WTC11 (cell line): Measurements from ENCODE around the gene TM7SF3. TPM values are rescaled to one million over a fixed set of nuclear protein-coding genes. Genes with fewer than 3 reads are reported as not detected.

Experiments
- ATAC-seq: fragments of 200-7000 bp; cut with Tn5 transposase; 2 replicates; pipeline ENCODE4 v1.10.0; 2021; ENCODE audit warnings: mild to moderate bottlenecking, moderate library complexity
- CTCF ChIA-PET: fragments of 300-600 bp; sonication (Branson Sonifier 250); formaldehyde crosslinking; loops from one replicate; lab custom pipeline; 2021; ENCODE audit warnings: antibody characterized with exemption; lab: Charles Lee
- POLR2A ChIA-PET: fragments of 350-600 bp; sonication (Branson Sonifier 250); formaldehyde crosslinking; loops from one replicate; lab custom pipeline; 2021; ENCODE audit warnings: antibody characterized with exemption; lab: Charles Lee
- DNase-seq: peaks from one replicate; pipeline ENCODE4 v3.0.0; 2021; ENCODE audit warnings: low spot score
- H3K27ac Mint-ChIP-seq: 2 replicates; pipeline ENCODE4 v1.8.0; 2021; ENCODE audit warnings: mixed read lengths
- H3K27me3 Mint-ChIP-seq: 2 replicates; pipeline ENCODE4 v1.8.0; 2021; ENCODE audit warnings: low read depth, mild to moderate bottlenecking, moderate library complexity, mixed read lengths
- H3K36me3 Mint-ChIP-seq: 2 replicates; pipeline ENCODE4 v1.8.0; 2021; ENCODE audit warnings: mixed read lengths
- H3K4me1 Mint-ChIP-seq: 2 replicates; pipeline ENCODE4 v1.8.0; 2022; ENCODE audit warnings: mixed read lengths
- H3K4me3 Mint-ChIP-seq: 2 replicates; pipeline ENCODE4 v1.8.0; 2021; ENCODE audit warnings: mild to moderate bottlenecking, moderate library complexity, mixed read lengths
- H3K9me3 Mint-ChIP-seq: 2 replicates; pipeline ENCODE4 v1.8.0; 2021; ENCODE audit warnings: mixed read lengths
- GABPB1 ChIP-seq: sonication (generic); formaldehyde crosslinking; IDR thresholded peaks from 2 replicates; pipeline ENCODE4 v1.8.1; 2023; ENCODE audit warnings: mild to moderate bottlenecking, missing genetic modification reagents
- NFE2L1 ChIP-seq: sonication (generic); formaldehyde crosslinking; IDR thresholded peaks from 2 replicates; pipeline ENCODE4 v1.8.1; 2023; ENCODE audit warnings: missing genetic modification reagents
- RORB ChIP-seq: fragments of 250-450 bp; sonication (Bioruptor Pico); IDR thresholded peaks from 2 replicates; pipeline ENCODE4 v1.9.0; 2021; ENCODE audit warnings: mild to moderate bottlenecking
- SMAD4 ChIP-seq: sonication (generic); formaldehyde crosslinking; IDR thresholded peaks from 2 replicates; pipeline ENCODE4 v1.8.0; 2022; ENCODE audit warnings: mild to moderate bottlenecking, missing genetic modification reagents
- SP1 ChIP-seq: sonication (generic); formaldehyde crosslinking; conservative IDR thresholded peaks from 2 replicates; pipeline ENCODE4 v1.8.1; 2022; ENCODE audit warnings: missing genetic modification reagents
- TEAD1 ChIP-seq: sonication (generic); formaldehyde crosslinking; IDR thresholded peaks from 2 replicates; pipeline ENCODE4 v1.8.0; 2022; ENCODE audit warnings: mild to moderate bottlenecking, missing genetic modification reagents
- TEAD4 ChIP-seq: sonication (generic); formaldehyde crosslinking; IDR thresholded peaks from 2 replicates; pipeline ENCODE4 v1.8.0; 2022; ENCODE audit warnings: mild to moderate bottlenecking, missing genetic modification reagents
- ZNF138 ChIP-seq: sonication (generic); formaldehyde crosslinking; conservative IDR thresholded peaks from 2 replicates; pipeline ENCODE4 v1.8.1; 2022; ENCODE audit warnings: mild to moderate bottlenecking, moderate library complexity, missing genetic modification reagents
- ZNF396 ChIP-seq: fragments of 250-450 bp; sonication (Bioruptor Pico); IDR thresholded peaks from 2 replicates; pipeline ENCODE4 v1.8.0; 2021; ENCODE audit warnings: mild to moderate bottlenecking, moderate library complexity, borderline replicate concordance
- ZNF671 ChIP-seq: fragments of 250-450 bp; sonication (Bioruptor Pico); IDR thresholded peaks from 2 replicates; pipeline ENCODE4 v1.8.0; 2021; ENCODE audit warnings: mild to moderate bottlenecking
- total RNA-seq: library from RNA; stranded (reverse); gene quantifications from 3 replicates; pipeline ENCODE4 v1.2.3, GENCODE V29; 2021
- TF ChIP-seq, protein P1 (sequence below): sonication (generic); formaldehyde crosslinking; IDR thresholded peaks from 2 replicates; pipeline ENCODE4 v1.8.1; 2023; ENCODE audit warnings: mild to moderate bottlenecking, missing genetic modification reagents
- TF ChIP-seq, protein P2 (sequence below): sonication (generic); formaldehyde crosslinking; conservative IDR thresholded peaks from 2 replicates; pipeline ENCODE4 v1.8.1; 2022; ENCODE audit warnings: mild to moderate bottlenecking, missing genetic modification reagents
- TF ChIP-seq, protein P3 (sequence below): sonication (generic); formaldehyde crosslinking; IDR thresholded peaks from 2 replicates; pipeline ENCODE4 v1.8.1; 2023; ENCODE audit warnings: mild to moderate bottlenecking, missing genetic modification reagents, moderate library complexity
- TF ChIP-seq, protein P4 (sequence below): fragments of 250-450 bp; sonication (Bioruptor Pico); IDR thresholded peaks from 2 replicates; pipeline ENCODE4 v2.1.2; 2022; ENCODE audit warnings: mild to moderate bottlenecking, moderate library complexity
- TF ChIP-seq, protein P5 (sequence below): sonication (generic); formaldehyde crosslinking; IDR thresholded peaks from 2 replicates; pipeline ENCODE4 v1.8.1; 2022; ENCODE audit warnings: mild to moderate bottlenecking, moderate library complexity, missing genetic modification reagents
- TF ChIP-seq, protein P6 (sequence below): sonication (generic); formaldehyde crosslinking; IDR thresholded peaks from 2 replicates; pipeline ENCODE4 v1.8.1; 2023; ENCODE audit warnings: mild to moderate bottlenecking, missing genetic modification reagents
- TF ChIP-seq, protein P7 (sequence below): sonication (generic); formaldehyde crosslinking; IDR thresholded peaks from 2 replicates; pipeline ENCODE4 v1.8.1; 2022; ENCODE audit warnings: low read depth, mild to moderate bottlenecking, moderate library complexity, missing genetic modification reagents, borderline replicate concordance
- TF ChIP-seq, protein P8 (sequence below): sonication (generic); formaldehyde crosslinking; IDR thresholded peaks from 2 replicates; pipeline ENCODE4 v1.8.0; 2022; ENCODE audit warnings: mild to moderate bottlenecking, missing genetic modification reagents

TM7SF3 gene
- total RNA-seq, 1 experiment from 2014 or later: 75.3 TPM

DNA sequence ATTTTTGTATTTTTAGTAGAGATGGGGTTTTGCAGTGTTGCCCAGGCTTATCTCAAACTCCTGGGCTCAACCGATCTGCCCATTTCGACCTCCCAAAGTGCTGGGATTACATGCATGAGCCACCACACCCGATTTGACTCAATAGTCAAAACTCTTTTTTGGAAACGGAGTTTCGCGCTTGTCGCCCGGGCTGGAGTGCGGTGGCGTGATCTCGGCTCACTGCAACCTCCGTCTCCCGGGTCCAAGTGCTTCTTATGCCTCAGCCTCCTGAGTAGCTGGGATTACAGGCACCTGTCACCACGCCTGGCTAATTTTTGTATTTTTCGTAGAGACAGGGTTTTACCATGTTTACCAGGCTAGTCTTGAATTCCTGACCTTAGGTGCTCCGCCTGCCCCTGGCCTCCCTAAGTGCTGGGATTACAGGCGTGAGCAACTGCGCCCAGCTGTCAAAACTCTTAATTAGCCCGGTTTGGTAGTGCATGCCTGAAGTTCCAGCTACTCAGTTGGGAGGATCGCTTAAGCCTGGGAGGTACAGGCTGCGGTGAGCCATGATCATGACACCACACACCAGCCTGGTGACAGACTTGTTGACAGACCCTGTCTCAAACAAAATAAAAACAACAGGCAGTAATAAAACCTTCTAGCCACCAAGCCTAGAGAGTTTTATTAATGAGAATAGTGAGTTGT lies 20.6 kb upstream of the TM7SF3 start (continued):
- TF ChIP-seq, protein P1, sequence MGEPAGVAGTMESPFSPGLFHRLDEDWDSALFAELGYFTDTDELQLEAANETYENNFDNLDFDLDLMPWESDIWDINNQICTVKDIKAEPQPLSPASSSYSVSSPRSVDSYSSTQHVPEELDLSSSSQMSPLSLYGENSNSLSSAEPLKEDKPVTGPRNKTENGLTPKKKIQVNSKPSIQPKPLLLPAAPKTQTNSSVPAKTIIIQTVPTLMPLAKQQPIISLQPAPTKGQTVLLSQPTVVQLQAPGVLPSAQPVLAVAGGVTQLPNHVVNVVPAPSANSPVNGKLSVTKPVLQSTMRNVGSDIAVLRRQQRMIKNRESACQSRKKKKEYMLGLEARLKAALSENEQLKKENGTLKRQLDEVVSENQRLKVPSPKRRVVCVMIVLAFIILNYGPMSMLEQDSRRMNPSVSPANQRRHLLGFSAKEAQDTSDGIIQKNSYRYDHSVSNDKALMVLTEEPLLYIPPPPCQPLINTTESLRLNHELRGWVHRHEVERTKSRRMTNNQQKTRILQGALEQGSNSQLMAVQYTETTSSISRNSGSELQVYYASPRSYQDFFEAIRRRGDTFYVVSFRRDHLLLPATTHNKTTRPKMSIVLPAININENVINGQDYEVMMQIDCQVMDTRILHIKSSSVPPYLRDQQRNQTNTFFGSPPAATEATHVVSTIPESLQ (CRISPR knock-in tag): no peak
- TF ChIP-seq, protein P2, sequence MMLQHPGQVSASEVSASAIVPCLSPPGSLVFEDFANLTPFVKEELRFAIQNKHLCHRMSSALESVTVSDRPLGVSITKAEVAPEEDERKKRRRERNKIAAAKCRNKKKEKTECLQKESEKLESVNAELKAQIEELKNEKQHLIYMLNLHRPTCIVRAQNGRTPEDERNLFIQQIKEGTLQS (CRISPR knock-in tag): no peak
- no peak for TF ChIP-seq TEAD1
- no peak for TF ChIP-seq SP1 (CRISPR knock-in tag)
- TF ChIP-seq, protein P3, sequence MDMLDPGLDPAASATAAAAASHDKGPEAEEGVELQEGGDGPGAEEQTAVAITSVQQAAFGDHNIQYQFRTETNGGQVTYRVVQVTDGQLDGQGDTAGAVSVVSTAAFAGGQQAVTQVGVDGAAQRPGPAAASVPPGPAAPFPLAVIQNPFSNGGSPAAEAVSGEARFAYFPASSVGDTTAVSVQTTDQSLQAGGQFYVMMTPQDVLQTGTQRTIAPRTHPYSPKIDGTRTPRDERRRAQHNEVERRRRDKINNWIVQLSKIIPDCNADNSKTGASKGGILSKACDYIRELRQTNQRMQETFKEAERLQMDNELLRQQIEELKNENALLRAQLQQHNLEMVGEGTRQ: no peak
- no peak for TF ChIP-seq TEAD4 (CRISPR knock-in tag)
- TF ChIP-seq NFE2L1: no peak
- TF ChIP-seq, protein P4, sequence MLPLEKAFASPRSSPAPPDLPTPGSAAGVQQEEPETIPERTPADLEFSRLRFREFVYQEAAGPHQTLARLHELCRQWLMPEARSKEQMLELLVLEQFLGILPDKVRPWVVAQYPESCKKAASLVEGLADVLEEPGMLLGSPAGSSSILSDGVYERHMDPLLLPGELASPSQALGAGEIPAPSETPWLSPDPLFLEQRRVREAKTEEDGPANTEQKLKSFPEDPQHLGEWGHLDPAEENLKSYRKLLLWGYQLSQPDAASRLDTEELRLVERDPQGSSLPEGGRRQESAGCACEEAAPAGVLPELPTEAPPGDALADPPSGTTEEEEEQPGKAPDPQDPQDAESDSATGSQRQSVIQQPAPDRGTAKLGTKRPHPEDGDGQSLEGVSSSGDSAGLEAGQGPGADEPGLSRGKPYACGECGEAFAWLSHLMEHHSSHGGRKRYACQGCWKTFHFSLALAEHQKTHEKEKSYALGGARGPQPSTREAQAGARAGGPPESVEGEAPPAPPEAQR: no peak
- TF ChIP-seq, protein P5, sequence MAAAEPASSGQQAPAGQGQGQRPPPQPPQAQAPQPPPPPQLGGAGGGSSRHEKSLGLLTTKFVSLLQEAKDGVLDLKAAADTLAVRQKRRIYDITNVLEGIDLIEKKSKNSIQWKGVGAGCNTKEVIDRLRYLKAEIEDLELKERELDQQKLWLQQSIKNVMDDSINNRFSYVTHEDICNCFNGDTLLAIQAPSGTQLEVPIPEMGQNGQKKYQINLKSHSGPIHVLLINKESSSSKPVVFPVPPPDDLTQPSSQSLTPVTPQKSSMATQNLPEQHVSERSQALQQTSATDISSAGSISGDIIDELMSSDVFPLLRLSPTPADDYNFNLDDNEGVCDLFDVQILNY: no peak

DNA sequence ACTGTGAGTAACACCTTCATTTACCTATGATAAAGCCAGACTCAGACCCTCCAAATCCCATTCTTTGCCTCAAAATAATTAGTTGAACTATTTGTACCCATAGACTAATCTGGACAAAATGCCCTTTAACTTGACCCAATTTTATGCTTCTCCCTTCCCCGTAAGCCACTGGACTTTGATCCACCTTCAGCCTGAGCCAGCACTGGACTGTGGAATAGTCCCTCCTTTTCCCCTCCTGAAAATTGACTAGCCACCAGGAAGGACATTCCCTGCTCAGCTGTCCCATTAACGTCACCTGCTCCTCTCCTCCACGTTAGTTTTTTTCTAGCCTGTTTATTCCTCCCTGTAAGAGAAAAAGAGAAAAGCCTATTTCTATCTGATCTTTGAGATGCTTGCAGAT lies 18.5 kb upstream of the TM7SF3 start:
- H3K36me3 Mint-ChIP-seq: peaks cover 43% of the 10 kb centered on the region
- H3K27ac Mint-ChIP-seq: no peak overlapping the region
- no peaks in the 10 kb centered on the region for H3K27me3 Mint-ChIP-seq
- no peaks in the 10 kb centered on the region for H3K9me3 Mint-ChIP-seq
- H3K4me1 Mint-ChIP-seq: no peaks in the 10 kb centered on the region
- POLR2A ChIA-PET: no interaction called here
- CTCF ChIA-PET: no interaction called here
- DNase-seq (no peak), ATAC-seq (no peak)
- no peak for TF ChIP-seq ZNF671 (CRISPR knock-in tag)
- no peak for TF ChIP-seq GABPB1 (CRISPR knock-in tag)
- no peak overlapping the region for H3K4me3 Mint-ChIP-seq

DNA sequence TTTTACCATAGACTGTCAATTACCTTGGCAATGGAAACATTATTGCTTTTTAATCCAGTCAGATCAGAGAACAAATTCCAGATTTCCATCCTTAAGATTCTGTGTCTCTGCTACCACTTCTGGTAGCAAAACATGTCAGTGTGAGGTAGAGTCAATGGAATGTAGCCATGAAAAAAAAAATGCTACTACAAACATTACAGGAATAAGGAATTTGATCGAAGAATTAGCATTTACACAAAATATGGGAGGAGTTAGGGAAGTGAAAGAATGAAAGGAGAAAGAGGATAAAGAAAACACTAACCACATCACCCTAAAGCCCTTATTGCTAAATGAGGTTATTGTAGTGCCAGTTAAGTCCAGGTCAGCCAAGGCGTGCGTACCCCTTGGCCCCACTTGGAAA lies 17.3 kb upstream of the TM7SF3 start:
- ChIA-PET CTCF (no interaction called here), POLR2A (no interaction called here)
- no peaks in the 10 kb centered on the region for H3K9me3 Mint-ChIP-seq
- DNase-seq (no peak), ATAC-seq (no peak)
- H3K36me3 Mint-ChIP-seq: peaks cover 49% of the 10 kb centered on the region
- no peaks in the 10 kb centered on the region for H3K4me1 Mint-ChIP-seq
- H3K27ac Mint-ChIP-seq: no peak overlapping the region
- TF ChIP-seq, protein P6, sequence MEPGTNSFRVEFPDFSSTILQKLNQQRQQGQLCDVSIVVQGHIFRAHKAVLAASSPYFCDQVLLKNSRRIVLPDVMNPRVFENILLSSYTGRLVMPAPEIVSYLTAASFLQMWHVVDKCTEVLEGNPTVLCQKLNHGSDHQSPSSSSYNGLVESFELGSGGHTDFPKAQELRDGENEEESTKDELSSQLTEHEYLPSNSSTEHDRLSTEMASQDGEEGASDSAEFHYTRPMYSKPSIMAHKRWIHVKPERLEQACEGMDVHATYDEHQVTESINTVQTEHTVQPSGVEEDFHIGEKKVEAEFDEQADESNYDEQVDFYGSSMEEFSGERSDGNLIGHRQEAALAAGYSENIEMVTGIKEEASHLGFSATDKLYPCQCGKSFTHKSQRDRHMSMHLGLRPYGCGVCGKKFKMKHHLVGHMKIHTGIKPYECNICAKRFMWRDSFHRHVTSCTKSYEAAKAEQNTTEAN (CRISPR knock-in tag): no peak
- TF ChIP-seq SMAD4 (CRISPR knock-in tag) (no peak), RORB (CRISPR knock-in tag) (no peak), ZNF396 (no peak), ZNF138 (CRISPR knock-in tag) (no peak), SP1 (CRISPR knock-in tag) (no peak)
- TF ChIP-seq, protein P7, sequence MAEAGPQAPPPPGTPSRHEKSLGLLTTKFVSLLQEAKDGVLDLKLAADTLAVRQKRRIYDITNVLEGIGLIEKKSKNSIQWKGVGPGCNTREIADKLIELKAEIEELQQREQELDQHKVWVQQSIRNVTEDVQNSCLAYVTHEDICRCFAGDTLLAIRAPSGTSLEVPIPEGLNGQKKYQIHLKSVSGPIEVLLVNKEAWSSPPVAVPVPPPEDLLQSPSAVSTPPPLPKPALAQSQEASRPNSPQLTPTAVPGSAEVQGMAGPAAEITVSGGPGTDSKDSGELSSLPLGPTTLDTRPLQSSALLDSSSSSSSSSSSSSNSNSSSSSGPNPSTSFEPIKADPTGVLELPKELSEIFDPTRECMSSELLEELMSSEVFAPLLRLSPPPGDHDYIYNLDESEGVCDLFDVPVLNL (CRISPR knock-in tag): no peak
- TF ChIP-seq, protein P8, sequence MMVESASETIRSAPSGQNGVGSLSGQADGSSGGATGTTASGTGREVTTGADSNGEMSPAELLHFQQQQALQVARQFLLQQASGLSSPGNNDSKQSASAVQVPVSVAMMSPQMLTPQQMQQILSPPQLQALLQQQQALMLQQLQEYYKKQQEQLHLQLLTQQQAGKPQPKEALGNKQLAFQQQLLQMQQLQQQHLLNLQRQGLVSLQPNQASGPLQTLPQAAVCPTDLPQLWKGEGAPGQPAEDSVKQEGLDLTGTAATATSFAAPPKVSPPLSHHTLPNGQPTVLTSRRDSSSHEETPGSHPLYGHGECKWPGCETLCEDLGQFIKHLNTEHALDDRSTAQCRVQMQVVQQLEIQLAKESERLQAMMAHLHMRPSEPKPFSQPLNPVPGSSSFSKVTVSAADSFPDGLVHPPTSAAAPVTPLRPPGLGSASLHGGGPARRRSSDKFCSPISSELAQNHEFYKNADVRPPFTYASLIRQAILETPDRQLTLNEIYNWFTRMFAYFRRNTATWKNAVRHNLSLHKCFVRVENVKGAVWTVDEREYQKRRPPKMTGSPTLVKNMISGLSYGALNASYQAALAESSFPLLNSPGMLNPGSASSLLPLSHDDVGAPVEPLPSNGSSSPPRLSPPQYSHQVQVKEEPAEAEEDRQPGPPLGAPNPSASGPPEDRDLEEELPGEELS (CRISPR knock-in tag): no peak
- H3K27me3 Mint-ChIP-seq: no peaks in the 10 kb centered on the region
- H3K4me3 Mint-ChIP-seq: no peak overlapping the region
